Stimulated activated naive B cell treated with anti-CD40 and anti-IgM and Interleukin-4, amounts not matched to agents 10 μg/mL and 1 μg/mL and 100 μg/mL, for 72 hours (primary cell): Measurements from ENCODE around the gene PRUNE1.

Experiments
- ATAC-seq, 2 donors: fragments of 150-1000 bp; cut with Tn5 transposase; replicated peaks; 2 replicates each; pipeline ENCODE4 v1.10.0; 2021; ENCODE audit warnings: moderate library complexity in 1 of 2
- DNase-seq: peaks from one replicate; pipeline ENCODE4 v3.0.0; 2021
- H3K27ac Mint-ChIP-seq: one replicate; pipeline ENCODE4 v1.8.0; 2022; ENCODE audit warnings: mild to moderate bottlenecking, mixed read lengths
- H3K27me3 Mint-ChIP-seq, 2 donors: one replicate each; pipeline ENCODE4 v1.8.0; 2022; ENCODE audit warnings: mixed read lengths in 2 of 2
- H3K36me3 Mint-ChIP-seq, 2 donors: one replicate each; pipeline ENCODE4 v1.8.0; 2022; ENCODE audit warnings: mixed read lengths in 2 of 2, mild to moderate bottlenecking in 1 of 2
- H3K4me1 Mint-ChIP-seq, 2 donors: one replicate each; pipeline ENCODE4 v1.8.0; 2022; ENCODE audit warnings: mixed read lengths in 2 of 2, mild to moderate bottlenecking in 1 of 2
- H3K4me3 Mint-ChIP-seq, 2 donors: one replicate each; pipeline ENCODE4 v1.8.0; 2022; ENCODE audit warnings: mild to moderate bottlenecking in 2 of 2, mixed read lengths in 2 of 2, moderate library complexity in 1 of 2
- H3K9me3 Mint-ChIP-seq, 2 donors: one replicate each; pipeline ENCODE4 v1.8.0; 2022; ENCODE audit warnings: mixed read lengths in 2 of 2, mild to moderate bottlenecking in 1 of 2

PRUNE1 gene

DNA sequence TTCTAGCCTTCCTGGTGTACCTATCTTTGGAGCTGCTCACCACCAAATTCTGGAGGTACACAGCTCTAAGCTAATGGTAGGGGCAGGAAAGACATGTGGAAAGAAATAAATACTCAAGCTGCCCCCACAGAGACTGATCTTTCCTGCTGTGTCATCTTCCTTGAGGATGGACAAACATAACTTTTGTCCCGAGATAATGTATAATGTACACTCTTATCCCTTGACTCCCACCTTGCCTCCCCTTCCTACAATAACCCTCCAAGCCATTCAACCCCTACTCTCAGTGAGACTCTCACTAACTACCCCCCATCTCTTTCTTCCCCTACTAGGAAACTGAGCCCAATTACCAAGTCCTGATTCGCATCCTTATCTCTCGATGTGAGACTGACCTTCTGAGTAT, 14.0 kb upstream of the PRUNE1 start:
- no peaks in the 10 kb centered on the region for H3K27me3 Mint-ChIP-seq
- H3K9me3 Mint-ChIP-seq, result no peaks in the 10 kb centered on the region
- H3K36me3 Mint-ChIP-seq, result peaks cover 8% of the 10 kb centered on the region in 2 donors
- no peak for DNase-seq
- H3K4me1 Mint-ChIP-seq, result peaks cover 2 to 6% of the 10 kb centered on the region in 2 donors
- no peak for ATAC-seq
- no peak overlapping the region for H3K4me3 Mint-ChIP-seq
- H3K27ac Mint-ChIP-seq, result no peak overlapping the region

DNA sequence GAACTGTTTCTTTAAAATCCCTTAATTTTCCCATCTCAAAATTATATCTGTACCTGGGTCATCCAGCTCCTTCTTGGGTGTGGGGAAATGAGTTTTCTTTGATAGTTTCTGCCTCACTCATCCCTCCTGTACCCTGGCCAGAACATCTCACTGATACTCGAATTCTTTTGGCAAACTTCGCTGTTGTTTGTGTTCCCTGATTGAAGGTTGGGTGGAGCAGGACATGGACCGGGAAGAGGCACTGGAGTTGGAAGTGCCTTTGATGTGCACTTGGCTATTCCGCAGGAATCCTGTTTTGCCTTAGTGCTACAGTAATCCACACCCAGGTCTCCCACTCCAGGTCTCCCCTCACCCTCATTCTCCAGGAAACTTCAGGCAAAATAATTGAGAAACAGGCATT, 12.8 kb upstream of the PRUNE1 start:
- H3K9me3 Mint-ChIP-seq, result no peaks in the 10 kb centered on the region
- no peak overlapping the region for H3K27ac Mint-ChIP-seq
- DNase-seq (no peak), ATAC-seq (no peak)
- no peak overlapping the region for H3K4me3 Mint-ChIP-seq
- peaks cover 8 to 13% of the 10 kb centered on the region in 2 donors for H3K36me3 Mint-ChIP-seq
- H3K4me1 Mint-ChIP-seq, result peaks cover 2 to 6% of the 10 kb centered on the region in 2 donors
- no peaks in the 10 kb centered on the region for H3K27me3 Mint-ChIP-seq

DNA sequence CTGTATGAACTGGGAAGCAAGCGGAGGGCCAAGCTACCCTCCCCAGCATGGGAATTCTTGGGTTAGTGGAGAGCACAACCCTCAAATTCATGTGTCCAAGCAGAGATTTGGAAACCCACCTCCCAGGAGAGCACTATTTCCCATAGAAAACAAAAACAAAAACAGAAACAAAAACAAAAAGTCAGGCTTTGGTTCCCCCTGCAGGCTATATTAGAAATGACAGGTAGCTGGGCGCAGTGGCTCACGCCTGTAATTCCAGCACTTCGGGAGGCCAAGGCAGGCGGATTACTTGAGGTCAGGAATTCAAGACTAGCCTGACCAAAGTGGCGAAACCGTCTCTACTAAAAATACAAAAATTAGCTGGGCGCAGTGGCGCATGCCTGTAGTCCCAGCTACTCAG, 12.4 kb upstream of the PRUNE1 start:
- H3K9me3 Mint-ChIP-seq, result no peaks in the 10 kb centered on the region
- H3K27me3 Mint-ChIP-seq, result no peaks in the 10 kb centered on the region
- H3K4me3 Mint-ChIP-seq, result no peak overlapping the region
- peaks cover 2 to 6% of the 10 kb centered on the region in 2 donors for H3K4me1 Mint-ChIP-seq
- peaks cover 10 to 16% of the 10 kb centered on the region in 2 donors for H3K36me3 Mint-ChIP-seq
- no peak overlapping the region for H3K27ac Mint-ChIP-seq
- no peak for ATAC-seq
- no peak for DNase-seq

DNA sequence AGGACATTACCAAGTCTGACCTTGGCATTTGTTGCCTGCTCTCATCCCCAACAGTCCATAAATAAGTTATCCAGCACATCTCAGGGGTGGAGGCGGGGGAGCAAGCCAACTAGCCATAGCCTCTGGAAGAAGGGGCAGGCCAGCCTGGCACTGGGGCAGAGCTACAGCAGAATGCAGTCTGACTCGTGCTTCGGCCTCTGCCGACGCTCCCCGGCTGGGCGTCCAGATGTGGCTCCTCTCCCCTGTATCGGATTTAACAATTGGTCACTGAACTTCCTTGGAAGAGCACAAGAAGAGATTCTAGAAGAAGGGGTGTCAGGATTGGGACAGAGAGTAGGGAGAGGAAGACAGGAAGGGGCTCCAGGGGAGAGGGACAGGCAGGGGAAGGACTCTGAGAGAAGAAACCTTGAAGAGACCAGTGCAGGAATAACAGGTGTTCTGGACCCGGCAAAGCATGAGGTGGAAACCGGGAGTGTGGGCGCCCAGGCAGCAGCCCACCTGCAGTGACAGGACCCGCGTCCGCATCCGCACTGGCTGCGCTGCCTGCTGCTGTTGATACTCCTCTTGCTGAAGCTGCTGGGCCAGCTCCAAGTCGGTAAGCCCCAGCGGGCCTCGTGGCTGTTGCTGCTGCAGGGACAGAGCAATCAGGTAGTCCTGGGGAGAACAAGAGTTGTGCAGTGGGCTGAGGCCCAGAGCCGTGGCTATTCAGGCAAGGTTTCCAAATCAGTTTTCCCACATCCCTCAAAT, 10.9 kb upstream of the PRUNE1 start:
- peaks cover 6 to 7% of the 10 kb centered on the region in 2 donors for H3K4me1 Mint-ChIP-seq
- H3K27me3 Mint-ChIP-seq, result no peaks in the 10 kb centered on the region
- peaks cover 16 to 22% of the 10 kb centered on the region in 2 donors for H3K36me3 Mint-ChIP-seq
- peak overlapping the region; percentile 6 for H3K27ac Mint-ChIP-seq
- no peak overlapping the region for H3K4me3 Mint-ChIP-seq
- ATAC-seq (no peak), DNase-seq (no peak)
- no peaks in the 10 kb centered on the region for H3K9me3 Mint-ChIP-seq

DNA sequence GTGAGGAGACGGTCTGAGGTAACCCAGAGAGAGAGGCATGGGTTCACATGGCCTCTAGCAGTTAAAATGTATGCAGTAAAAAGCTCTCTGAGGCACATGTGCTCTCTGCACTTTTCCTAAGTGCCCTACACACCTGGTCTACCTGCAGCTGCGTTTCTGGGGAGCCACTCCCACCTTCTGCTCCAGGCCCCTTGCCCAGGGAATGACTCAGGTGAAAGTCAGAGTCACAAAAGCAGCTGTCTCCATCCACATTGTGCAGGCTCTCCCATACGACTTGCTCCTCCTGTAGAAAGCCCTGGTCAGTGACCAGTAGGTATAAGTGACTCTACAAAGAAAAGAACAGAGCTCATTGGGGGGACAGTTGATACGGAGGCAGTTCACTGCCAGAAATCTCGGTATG, 10.3 kb upstream of the PRUNE1 start:
- Mint-ChIP-seq H3K36me3 (peaks cover 17 to 22% of the 10 kb centered on the region in 2 donors), H3K9me3 (no peaks in the 10 kb centered on the region), H3K4me3 (no peak overlapping the region), H3K27ac (no peak overlapping the region), H3K27me3 (no peaks in the 10 kb centered on the region), H3K4me1 (peaks cover 11% of the 10 kb centered on the region in 2 donors)
- DNase-seq (no peak), ATAC-seq (no peak)

DNA sequence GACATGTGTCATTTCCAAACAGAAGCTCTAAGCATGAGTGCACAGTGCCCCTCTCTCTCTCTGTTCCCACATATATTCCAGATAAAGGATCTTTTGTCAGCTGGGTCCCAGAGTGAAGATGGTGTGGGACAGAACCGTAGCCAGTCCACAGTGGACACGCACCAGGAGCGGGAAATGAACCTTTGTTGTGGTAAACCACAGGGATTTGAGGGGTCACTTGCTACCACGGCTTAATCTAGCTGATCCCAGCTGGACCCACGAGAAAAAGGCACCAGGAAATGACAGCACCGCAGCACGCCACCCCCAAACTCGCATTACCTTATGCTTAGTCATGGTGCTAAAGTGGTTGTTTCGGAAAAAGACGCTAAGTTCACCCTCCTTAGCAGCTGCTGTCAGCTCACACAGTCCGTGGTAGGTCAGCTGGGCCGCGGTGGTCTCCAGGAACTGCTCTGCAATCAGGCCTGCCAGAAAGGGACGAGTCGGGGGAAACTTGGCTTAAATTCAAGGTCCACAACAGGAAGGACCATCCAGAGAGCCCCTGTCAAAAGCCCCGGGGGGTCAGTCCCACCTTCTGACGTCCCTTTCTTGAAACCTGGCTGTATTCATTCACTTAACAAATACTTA, 9.1 kb upstream of the PRUNE1 start:
- Mint-ChIP-seq H3K4me3 (no peak overlapping the region), H3K4me1 (peaks cover 12 to 18% of the 10 kb centered on the region in 2 donors), H3K36me3 (peaks cover 17 to 22% of the 10 kb centered on the region in 2 donors), H3K27ac (no peak overlapping the region), H3K27me3 (no peaks in the 10 kb centered on the region), H3K9me3 (no peaks in the 10 kb centered on the region)
- no peak for ATAC-seq
- DNase-seq, result no peak

DNA sequence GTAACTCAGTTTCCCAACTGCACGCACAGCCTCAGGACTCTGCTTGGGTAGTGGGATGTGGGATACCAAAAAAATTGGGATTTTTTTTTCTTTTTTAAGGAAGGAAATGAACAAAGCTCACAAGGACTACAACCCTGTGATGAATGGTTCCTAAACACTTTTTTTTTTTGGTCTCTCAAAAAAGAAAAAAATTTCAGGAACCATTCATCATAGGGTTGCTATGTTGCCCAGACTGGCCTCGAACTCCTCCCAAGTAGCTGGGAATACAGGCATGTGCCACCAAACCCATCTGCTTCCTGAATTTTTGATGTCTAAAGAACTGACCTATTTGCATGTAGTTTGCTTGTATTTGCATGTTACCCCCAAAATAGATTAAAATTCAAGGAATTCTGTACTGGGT, 8.3 kb upstream of the PRUNE1 start:
- H3K27ac Mint-ChIP-seq, result no peak overlapping the region
- H3K9me3 Mint-ChIP-seq, result no peaks in the 10 kb centered on the region
- peaks cover 12 to 19% of the 10 kb centered on the region in 2 donors for H3K4me1 Mint-ChIP-seq
- DNase-seq (no peak), ATAC-seq (no peak)
- H3K4me3 Mint-ChIP-seq, result no peak overlapping the region
- no peaks in the 10 kb centered on the region for H3K27me3 Mint-ChIP-seq
- H3K36me3 Mint-ChIP-seq, result peaks cover 17 to 22% of the 10 kb centered on the region in 2 donors

DNA sequence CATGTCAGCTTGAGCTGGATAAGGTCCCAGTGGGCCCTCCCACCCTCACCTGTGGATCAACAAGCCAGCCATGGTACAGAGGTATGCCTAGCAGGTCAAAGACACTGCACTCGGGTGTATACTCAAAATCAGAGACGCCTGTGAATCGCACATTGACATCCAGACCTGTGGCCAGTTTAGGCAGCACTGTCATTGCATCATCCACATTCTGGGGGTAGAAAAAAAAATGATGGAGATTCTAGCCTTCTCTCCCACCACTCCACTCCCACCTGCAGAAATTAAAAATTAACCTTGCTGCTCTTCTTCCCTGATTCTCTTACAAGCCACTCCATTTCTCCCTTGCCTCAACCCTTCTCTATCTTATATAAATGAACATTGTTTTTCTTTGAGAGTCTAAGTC, 7.8 kb upstream of the PRUNE1 start:
- Mint-ChIP-seq H3K27ac (no peak overlapping the region), H3K9me3 (no peaks in the 10 kb centered on the region), H3K36me3 (peaks cover 17 to 22% of the 10 kb centered on the region in 2 donors), H3K27me3 (no peaks in the 10 kb centered on the region), H3K4me3 (no peak overlapping the region), H3K4me1 (peaks cover 13 to 24% of the 10 kb centered on the region in 2 donors)
- ATAC-seq, result no peak
- no peak for DNase-seq

DNA sequence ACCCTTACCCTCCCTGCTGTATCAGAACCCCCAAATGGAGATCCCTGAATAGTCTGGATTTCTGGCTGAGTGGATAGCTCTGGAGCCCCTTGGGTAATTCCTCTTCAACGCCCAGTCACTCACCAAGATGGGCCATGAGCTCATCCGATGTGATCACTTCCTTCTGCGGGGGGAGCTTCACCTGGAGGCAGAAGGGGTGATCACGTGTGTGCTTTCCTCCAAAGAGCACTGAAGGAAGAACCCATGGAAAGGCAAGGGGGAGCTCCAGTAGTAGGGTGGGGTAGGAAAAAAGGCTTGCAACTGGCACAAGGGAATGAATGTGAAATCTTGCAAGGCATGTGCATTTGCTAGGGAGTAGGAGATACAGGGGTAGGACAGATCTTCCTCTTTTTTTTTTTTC, 6.6 kb upstream of the PRUNE1 start:
- Mint-ChIP-seq H3K4me1 (peaks cover 22 to 30% of the 10 kb centered on the region in 2 donors), H3K4me3 (no peak overlapping the region), H3K9me3 (no peaks in the 10 kb centered on the region), H3K27me3 (no peaks in the 10 kb centered on the region), H3K36me3 (peaks cover 17 to 21% of the 10 kb centered on the region in 2 donors), H3K27ac (no peak overlapping the region)
- ATAC-seq, result no peak
- no peak for DNase-seq

DNA sequence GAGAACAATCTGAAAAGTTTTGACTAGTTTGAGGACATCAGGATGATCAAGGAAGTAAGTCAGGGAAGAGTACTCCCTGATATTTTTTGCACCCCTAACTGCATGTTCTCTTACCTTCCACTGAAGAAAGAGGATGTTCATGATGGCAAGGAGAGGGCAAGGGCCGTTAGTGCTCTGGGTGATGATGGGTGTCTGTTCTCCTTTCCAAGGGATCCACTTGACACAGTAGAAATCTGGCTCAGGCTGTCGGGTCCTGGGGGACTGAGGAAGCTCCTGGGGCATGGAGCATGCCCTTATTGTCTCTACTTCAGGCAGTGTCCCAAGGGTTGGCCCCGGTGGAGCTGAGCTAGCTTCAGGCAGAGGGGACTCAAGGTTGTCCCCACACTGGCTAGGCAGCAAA, 6.2 kb upstream of the PRUNE1 start:
- H3K27ac Mint-ChIP-seq, result no peak overlapping the region
- ATAC-seq (no peak), DNase-seq (no peak)
- peaks cover 12 to 18% of the 10 kb centered on the region in 2 donors for H3K36me3 Mint-ChIP-seq
- H3K4me3 Mint-ChIP-seq, result no peak overlapping the region
- H3K9me3 Mint-ChIP-seq, result no peaks in the 10 kb centered on the region
- H3K4me1 Mint-ChIP-seq, result peaks cover 25 to 34% of the 10 kb centered on the region in 2 donors
- no peaks in the 10 kb centered on the region for H3K27me3 Mint-ChIP-seq

DNA sequence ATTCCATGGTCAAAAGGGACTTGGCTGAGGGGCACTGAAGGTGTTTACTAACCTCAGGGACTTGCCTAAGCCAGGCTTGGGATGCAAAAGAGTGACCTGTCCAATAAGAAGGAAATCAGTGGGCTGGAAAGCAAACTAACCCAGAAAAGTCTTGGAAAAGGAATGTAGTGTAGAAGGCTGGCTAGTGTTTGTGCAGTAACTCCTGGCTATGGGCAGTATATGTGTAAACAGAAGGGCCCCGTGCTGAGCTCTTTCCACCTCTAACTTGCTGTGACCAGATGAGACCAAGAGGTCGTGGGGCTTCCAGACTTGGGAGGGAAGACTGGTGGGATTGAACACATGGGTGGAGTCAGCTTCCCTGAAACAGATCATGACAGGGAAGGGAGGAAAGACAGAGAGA, 5.6 kb upstream of the PRUNE1 start:
- no peak for ATAC-seq
- H3K4me1 Mint-ChIP-seq, result peaks cover 30 to 40% of the 10 kb centered on the region in 2 donors

DNA sequence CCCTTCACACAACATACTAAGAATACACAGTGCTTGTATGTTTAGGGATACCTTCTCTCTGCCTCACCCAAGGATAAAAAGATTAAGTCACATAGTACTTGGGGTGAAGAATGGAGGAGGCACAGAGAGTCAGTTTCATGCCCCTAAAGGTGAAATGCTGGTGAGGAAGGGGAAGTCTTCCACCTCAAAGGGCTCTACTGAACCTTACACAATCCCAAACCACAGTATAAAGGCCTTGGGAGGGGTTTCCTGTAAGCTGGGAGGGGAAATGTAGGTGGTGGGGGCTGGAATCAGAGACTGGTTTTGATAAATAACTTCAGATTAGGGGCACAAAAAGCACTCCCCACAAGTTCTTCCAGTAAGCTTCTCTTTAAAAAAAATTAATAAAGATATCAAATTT, 5.1 kb upstream of the PRUNE1 start:
- peaks cover 35 to 46% of the 10 kb centered on the region in 2 donors for H3K4me1 Mint-ChIP-seq
- no peak overlapping the region for H3K4me3 Mint-ChIP-seq
- peaks cover 9 to 14% of the 10 kb centered on the region in 2 donors for H3K36me3 Mint-ChIP-seq

More for the DNA sequence above, 5.6 kb upstream of the PRUNE1 start:
- Mint-ChIP-seq H3K36me3 (peaks cover 9 to 14% of the 10 kb centered on the region in 2 donors), H3K27ac (no peak overlapping the region), H3K9me3 (no peaks in the 10 kb centered on the region), H3K27me3 (no peaks in the 10 kb centered on the region), H3K4me3 (no peak overlapping the region)
- DNase-seq, result no peak

DNA sequence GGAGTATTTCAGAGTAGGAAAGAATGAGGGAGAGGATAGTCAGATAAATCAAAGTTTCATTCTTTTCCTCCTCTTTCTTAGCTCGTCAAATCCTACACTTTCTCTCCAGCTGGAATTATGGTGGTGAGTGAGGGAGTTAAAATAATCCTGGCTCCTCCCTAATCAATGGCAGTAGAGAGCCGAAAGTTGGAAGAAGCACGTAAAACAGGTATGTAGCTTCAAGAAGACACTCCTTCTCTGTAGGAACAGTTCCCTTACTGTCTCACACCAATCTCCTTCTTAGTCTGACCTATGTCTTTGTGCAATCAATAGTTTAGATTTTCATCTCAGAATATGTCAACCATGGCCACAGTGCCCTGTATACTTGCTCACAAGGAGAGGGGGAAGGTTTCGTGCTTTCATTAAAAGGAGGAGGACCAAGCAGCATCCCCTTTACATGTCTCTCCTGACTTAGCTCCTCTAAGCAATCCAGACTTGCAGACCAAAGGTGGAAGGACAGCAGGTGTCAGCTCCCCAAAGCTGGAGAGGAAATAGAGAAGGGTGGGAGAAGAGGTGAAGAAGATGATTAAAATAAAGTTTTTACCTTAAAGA, 2.4 kb upstream of the PRUNE1 start:
- Mint-ChIP-seq H3K27ac (peak overlapping the region; percentile 98), H3K4me3 (peak overlapping the region; percentile 97), H3K4me1 (peaks cover 41 to 62% of the 10 kb centered on the region in 2 donors), H3K27me3 (no peaks in the 10 kb centered on the region), H3K36me3 (peaks cover 9 to 11% of the 10 kb centered on the region in 2 donors), H3K9me3 (no peaks in the 10 kb centered on the region)
- DNase-seq (no peak), ATAC-seq (no peak)

More for the DNA sequence above, 5.1 kb upstream of the PRUNE1 start:
- H3K27ac Mint-ChIP-seq, result no peak overlapping the region
- DNase-seq (no peak), ATAC-seq (no peak)
- H3K9me3 Mint-ChIP-seq, result no peaks in the 10 kb centered on the region
- no peaks in the 10 kb centered on the region for H3K27me3 Mint-ChIP-seq

DNA sequence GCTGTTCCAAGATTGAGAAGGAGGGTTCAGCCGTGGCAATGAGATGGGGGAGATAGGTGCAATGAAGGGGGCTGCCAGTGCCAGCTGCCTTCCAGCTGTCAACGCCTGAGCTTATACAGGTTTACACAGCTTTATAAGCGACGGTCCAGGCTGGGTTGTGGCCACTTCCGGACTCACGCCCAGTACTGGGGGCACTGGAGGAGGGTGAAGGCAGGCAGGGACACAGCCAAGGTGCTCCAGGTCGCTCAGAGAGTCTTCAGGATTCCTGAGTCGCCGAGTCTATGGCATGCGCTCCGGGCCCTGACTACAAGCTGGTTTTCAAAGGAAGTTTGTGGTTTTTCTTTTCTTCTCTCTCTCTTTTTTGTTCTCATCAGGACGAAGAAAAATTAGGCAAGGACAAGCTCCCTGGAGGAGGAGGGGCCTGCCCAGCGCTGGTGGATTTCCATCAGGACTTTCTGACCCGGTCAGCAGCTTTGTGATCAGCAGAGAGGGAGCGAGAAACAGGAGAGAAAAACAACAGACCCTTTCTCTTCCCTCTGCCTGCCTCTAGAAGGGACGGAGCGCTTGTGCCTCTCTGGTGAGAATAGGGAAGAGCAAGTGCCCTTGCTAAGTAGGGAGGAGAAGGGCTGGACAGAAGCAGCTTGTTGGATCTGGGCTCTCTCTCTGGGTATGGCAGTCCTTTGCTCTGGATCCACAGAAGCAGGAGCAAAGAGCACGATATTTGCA, 1.8 kb upstream of the PRUNE1 start, which contains the start of gene MINDY1:
Gene MINDY1 (minus strand): TSS at position 576 of the 726 bp plus-strand sequence. CDS start 4,285 bp downstream, outside the sequence.
- Mint-ChIP-seq H3K4me1 (peaks cover 44 to 66% of the 10 kb centered on the region in 2 donors), H3K27me3 (no peaks in the 10 kb centered on the region), H3K9me3 (no peaks in the 10 kb centered on the region), H3K27ac (peak within 1 kb of the TSS; percentile 98), H3K4me3 (peak within 1 kb of the TSS; percentile 97), H3K36me3 (peaks cover 10 to 11% of the 10 kb centered on the region in 2 donors)
- DNase-seq, result peak; percentile 30
- ATAC-seq, result peak; percentile 63 to 66
